DOHH2 (cell line): Measurements from ENCODE around the gene GRID1.

Experiments used
- H3F3A ChIP-seq: fragments of 200-600 bp; sonication (generic), shearing (Covaris generic); 2 replicates; pipeline ENCODE4 v1.6.0; 2016; ENCODE audit warnings: antibody characterized with exemption, mild to moderate bottlenecking; ENCODE audit not compliant: control insufficient read depth, insufficient read depth
- H3K27ac ChIP-seq: fragments of 200-600 bp; sonication (generic); 2 replicates; pipeline ENCODE4 v1.5.1; 2014; ENCODE audit warnings: low read depth, mild to moderate bottlenecking, low read length, moderate library complexity
- H3K27me3 ChIP-seq: fragments of 200-600 bp; sonication (generic); 2 replicates; pipeline ENCODE4 v1.6.1; 2014; ENCODE audit warnings: mild to moderate bottlenecking, low read length, mixed read lengths; ENCODE audit not compliant: control insufficient read depth
- H3K36me3 ChIP-seq: fragments of 200-600 bp; sonication (generic); 2 replicates; pipeline ENCODE4 v1.6.1; 2014; ENCODE audit warnings: mild to moderate bottlenecking, low read length, moderate library complexity, mixed read lengths; ENCODE audit not compliant: control insufficient read depth
- H3K4me1 ChIP-seq: fragments of 200-600 bp; sonication (generic); 2 replicates; pipeline ENCODE4 v1.6.1; 2014; ENCODE audit warnings: mild to moderate bottlenecking, low read length, mixed read lengths; ENCODE audit not compliant: control insufficient read depth
- H3K4me2 ChIP-seq: fragments of 200-600 bp; sonication (generic); 2 replicates; pipeline ENCODE4 v1.6.0; 2014; ENCODE audit warnings: mild to moderate bottlenecking, low read length, moderate library complexity
- H3K4me3 ChIP-seq: fragments of 200-600 bp; sonication (generic); 2 replicates; pipeline ENCODE4 v1.5.1; 2014; ENCODE audit warnings: mild to moderate bottlenecking, low read length, mixed read lengths
- H3K79me2 ChIP-seq: fragments of 200-600 bp; sonication (generic); 2 replicates; pipeline ENCODE4 v1.6.1; 2014; ENCODE audit warnings: mild to moderate bottlenecking, low read length, mixed read lengths; ENCODE audit not compliant: control insufficient read depth
- H3K9me2 ChIP-seq: fragments of 200-600 bp; sonication (generic); replicated peaks from 2 replicates; pipeline ENCODE4 v1.6.1; 2014; ENCODE audit warnings: mild to moderate bottlenecking, low read length, mixed read lengths; ENCODE audit not compliant: control insufficient read depth
- H3K9me3 ChIP-seq: fragments of 200-600 bp; sonication (generic); 2 replicates; pipeline ENCODE4 v1.6.1; 2014; ENCODE audit warnings: antibody characterized with exemption, low read length, mixed read lengths; ENCODE audit not compliant: control insufficient read depth, insufficient read depth
- H4K20me1 ChIP-seq: fragments of 200-600 bp; sonication (generic); 2 replicates; pipeline ENCODE4 v1.6.0; 2014; ENCODE audit warnings: low read depth, mild to moderate bottlenecking, antibody characterized with exemption, low read length, moderate library complexity; ENCODE audit not compliant: control insufficient read depth, insufficient read depth
- CTCF ChIP-seq: fragments of 200-600 bp; sonication (generic); IDR thresholded peaks from one replicate; pipeline ENCODE4 v1.5.1; 2014; ENCODE audit warnings: antibody characterized with exemption, mild to moderate bottlenecking, low read depth, low read length; ENCODE audit not compliant: poor library complexity, severe bottlenecking
- EZH2phosphoT487 ChIP-seq: fragments of 200-600 bp; sonication (generic); IDR thresholded peaks from 2 replicates; pipeline ENCODE4 v1.6.1; 2017; ENCODE audit warnings: borderline replicate concordance, mild to moderate bottlenecking, antibody characterized with exemption, low read length, moderate library complexity, mixed read lengths

The GRID1 gene

GRCh38 chr10:86371691-86372090, 5.1 kb upstream of the GRID1 start:
- H3K4me3 ChIP-seq = no peak overlapping the region
- no peaks in the 10 kb centered on the region for H3K79me2 ChIP-seq
- no peak overlapping the region for H3K27ac ChIP-seq
- H3K4me2 ChIP-seq = no peak overlapping the region
- H3K36me3 ChIP-seq = no peaks in the 10 kb centered on the region
- H3K9me3 ChIP-seq = no peaks in the 10 kb centered on the region
- no peaks in the 10 kb centered on the region for H4K20me1 ChIP-seq
- H3F3A ChIP-seq = no peaks in the 10 kb centered on the region
- no peak for TF ChIP-seq EZH2phosphoT487
- TF ChIP-seq CTCF = no peak
- no peaks in the 10 kb centered on the region for H3K9me2 ChIP-seq
- H3K27me3 ChIP-seq = peaks cover 15% of the 10 kb centered on the region
- peaks cover 5% of the 10 kb centered on the region for H3K4me1 ChIP-seq

- H3F3A ChIP-seq = no peaks in the 10 kb centered on the region
Measured at GRCh38 chr10:86371116-86371515, 4.5 kb upstream of the GRID1 start.

GRCh38 chr10:86370006-86370585, 3.5 kb upstream of the GRID1 start:
- H3K36me3 ChIP-seq = no peaks in the 10 kb centered on the region
- H3K79me2 ChIP-seq = no peaks in the 10 kb centered on the region
- no peaks in the 10 kb centered on the region for H3F3A ChIP-seq
- no peaks in the 10 kb centered on the region for H3K9me3 ChIP-seq
- no peak overlapping the region for H3K4me2 ChIP-seq
- no peak overlapping the region for H3K4me3 ChIP-seq
- peaks cover 10% of the 10 kb centered on the region for H3K4me1 ChIP-seq
- no peaks in the 10 kb centered on the region for H3K9me2 ChIP-seq
- no peak overlapping the region for H3K27ac ChIP-seq
- H4K20me1 ChIP-seq = 0 out of 2 replicates have a peak, but pooled peaks cover 4% of the 10 kb centered on the region
- TF ChIP-seq CTCF = no peak
- no peak for TF ChIP-seq EZH2phosphoT487
- peaks cover 27% of the 10 kb centered on the region for H3K27me3 ChIP-seq

More at GRCh38 chr10:86371116-86371515, 4.5 kb upstream of the GRID1 start:
- Histone ChIP-seq H3K27me3 (peaks cover 17% of the 10 kb centered on the region), H3K4me2 (no peak overlapping the region), H3K79me2 (no peaks in the 10 kb centered on the region), H3K9me3 (no peaks in the 10 kb centered on the region), H3K4me1 (peaks cover 5% of the 10 kb centered on the region), H3K27ac (no peak overlapping the region), H4K20me1 (no peaks in the 10 kb centered on the region), H3K4me3 (no peak overlapping the region), H3K9me2 (no peaks in the 10 kb centered on the region), H3K36me3 (no peaks in the 10 kb centered on the region)
- TF ChIP-seq CTCF (no peak), EZH2phosphoT487 (no peak)
